Cerebellar nuclear complex (tissue), 1 donor: ENCODE data around the gene TUFT1.

Experiments
- DNase-seq, 2 experiments: peaks; one replicate each; lab custom pipeline; 2025; lab: John Stamatoyannopoulos, UW

TUFT1 gene

GRCh38 chr1:151537112-151537511 lies 3.0 kb upstream of the TUFT1 start:
- no peak for DNase-seq

DNA sequence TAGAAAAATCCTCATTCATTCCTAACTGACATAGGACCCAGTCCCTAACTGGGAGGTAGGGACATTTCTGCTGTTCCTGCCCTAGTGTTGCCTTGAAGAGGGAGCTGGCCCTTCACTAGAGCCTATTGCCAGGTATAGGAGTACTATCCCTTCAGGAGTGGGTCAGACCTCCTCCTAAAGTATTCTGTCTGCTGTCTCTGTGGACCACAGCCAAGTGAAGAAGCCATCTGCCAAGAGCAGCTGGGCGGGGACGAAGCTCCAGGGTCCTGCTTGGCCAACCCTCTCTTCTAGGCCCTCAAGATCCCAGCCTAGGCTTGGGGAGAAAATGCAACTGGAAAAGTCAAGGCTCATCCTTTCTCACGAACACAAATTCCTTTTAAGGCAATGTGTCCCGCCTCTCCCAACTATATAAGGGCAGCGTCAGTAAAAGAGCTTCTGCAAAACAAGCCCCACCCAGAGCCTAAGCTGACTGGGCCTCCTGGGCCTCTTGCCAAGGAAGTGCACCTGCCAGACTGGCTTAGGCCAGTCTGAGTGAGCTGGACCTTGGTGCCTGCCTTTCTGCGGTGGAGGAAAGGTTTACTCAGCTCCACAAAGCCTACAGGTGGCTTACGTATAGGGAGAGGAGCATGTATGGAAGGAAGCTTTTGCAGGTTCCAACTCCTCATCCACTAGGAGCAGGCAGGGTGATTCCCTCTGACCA lies 638 bp upstream of the TUFT1 start:
- peak; percentile 34 to 51 for DNase-seq

GRCh38 chr1:151540982-151541377 lies 871 bp downstream of the TUFT1 start:
- DNase-seq, result no peak

- DNase-seq, result no peak
Measured at GRCh38 chr1:151541752-151542151, 1.6 kb downstream of the TUFT1 start.

DNA sequence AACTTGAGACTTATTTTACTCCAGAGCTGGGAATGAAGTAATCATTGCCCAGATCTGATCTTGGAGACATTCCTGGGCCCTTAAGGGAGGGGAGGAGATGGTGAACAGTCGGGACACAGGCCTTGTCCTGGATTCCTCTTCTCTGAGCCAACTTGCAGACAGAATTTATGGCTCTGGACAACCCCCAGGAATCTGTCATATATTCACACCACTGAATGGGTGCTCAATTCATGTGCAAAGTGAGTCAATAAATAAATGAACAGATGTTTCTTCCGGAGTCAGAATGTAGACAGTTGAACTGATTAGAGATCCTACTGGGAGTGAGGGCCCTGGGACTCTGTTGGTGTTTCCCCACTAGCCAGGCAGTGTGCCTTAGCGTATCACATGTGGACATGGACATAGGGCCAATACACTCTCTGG lies 2.6 kb downstream of the TUFT1 start:
- DNase-seq, result no peak

DNA sequence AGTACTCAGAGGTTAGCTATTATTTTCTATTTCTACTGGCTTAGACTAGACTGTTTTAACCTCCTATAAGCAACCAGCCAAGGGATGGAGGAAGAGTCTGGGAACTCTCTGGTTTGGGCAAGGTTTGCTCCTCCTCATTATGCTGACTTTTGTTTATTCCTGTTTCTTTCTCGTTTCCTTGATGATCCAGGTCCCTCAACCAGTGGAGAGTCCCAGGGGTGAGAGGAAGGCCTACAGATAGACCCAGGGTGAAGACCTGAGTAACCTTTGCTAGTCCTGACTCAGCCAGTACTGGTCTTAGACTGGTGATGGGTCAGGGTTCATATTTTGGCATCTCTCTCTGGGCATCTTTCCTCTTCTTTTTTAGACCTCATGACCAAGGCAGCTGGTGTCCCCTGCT lies 5.4 kb downstream of the TUFT1 start:
- no peak for DNase-seq

- no peak for DNase-seq
Measured at GRCh38 chr1:151546011-151546925, 6.2 kb downstream of the TUFT1 start.

DNA sequence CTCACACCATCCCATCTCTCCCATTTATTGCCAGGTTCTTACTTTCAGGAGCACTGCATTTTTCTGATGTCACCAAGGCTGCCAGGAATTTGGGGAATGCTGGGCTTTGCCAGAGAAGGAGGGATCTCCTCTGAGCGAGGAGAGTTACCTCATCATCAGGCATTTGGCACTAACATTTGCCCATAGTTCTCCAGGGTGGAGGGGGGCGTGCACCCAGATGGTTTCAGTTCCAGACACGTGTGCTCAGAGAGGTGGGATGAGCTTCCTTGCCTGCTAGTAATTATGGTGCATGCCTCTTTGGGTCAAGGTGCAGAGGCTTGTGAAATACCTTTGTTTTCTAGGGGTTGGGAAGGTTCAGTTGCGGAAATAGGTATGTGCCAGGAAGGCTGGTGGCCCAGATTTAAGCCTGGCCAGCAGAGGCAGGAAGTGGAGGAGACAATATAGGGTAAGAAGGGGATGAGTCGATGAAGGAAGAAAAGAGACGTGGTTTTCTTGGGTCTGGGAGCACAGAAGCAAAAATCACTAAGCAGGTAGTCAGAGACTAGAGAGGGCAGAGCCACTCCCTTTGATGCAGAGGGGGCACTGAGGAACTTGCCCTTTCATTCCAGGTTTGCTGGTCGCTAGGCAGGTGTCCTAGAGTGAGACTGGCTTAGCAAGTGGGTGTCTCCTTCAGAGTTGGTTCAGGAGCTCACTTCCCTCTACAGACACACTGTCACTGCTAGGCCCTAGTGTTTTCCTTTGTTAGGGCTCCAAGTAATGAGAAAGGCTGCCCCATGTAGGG lies 7.2 kb downstream of the TUFT1 start:
- no peak for DNase-seq

GRCh38 chr1:151547900-151548230 lies 7.8 kb downstream of the TUFT1 start:
- DNase-seq, result no peak

GRCh38 chr1:151549199-151549598 lies 9.1 kb downstream of the TUFT1 start:
- DNase-seq, result no peak

DNA sequence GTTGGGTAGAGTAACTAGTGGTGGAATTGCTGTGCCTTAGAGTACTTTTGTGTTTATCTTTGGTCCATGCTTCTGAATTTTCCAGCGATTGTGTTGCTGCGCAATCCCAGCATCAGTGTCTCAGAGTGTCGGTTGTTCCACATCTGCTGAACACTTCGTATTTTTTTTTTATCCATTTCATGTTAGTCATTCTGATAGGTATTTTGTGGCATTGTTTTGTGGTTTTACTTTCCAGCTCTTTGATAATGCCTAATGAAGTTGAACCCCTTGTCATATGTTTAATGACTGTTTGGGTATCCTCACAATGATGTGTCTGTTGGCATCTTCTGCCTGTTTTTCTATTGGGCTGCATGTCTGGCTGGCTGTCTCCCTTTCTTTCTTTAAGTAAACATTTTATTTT lies 13.6 kb downstream of the TUFT1 start:
- DNase-seq, result no peak

DNA sequence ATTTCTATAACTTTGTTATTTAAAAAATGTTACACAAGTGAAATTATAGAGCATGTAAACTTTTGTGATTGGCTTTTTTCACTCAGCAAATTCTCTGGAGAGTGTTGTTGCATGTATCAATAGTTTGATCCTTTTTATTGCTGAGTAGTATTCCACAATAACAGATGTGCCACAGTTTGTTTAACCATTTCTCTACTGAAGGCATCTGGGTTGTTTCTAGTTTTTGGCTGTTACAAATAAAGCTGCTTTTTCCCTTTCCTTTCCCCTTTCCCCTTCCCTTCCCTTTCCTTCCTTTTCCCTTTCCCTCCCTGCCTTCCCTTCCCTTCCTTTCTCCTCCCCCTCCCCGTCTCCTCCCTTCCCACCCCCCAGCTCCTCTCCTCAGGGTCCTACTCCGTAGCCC lies 15.9 kb downstream of the TUFT1 start:
- DNase-seq, result no peak

DNA sequence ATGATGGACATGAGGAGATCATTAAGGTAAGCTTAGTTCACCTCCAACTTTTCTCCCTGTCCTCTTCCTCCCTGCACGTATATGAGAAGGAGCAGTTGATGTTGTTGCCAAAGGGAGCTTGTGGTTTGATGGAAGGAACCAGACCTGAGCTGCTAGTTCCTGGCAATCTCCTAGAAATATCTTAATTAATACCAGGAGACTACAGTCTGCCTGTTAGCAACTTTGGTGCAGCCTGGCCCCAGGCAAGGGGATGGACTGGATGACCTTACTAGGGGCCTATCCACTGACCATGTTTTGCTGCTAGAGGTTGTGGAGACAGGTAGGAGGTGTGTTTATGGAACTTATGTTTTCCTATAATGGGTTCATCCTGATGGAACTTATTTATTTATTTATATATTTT lies 22.6 kb downstream of the TUFT1 start:
- no peak for DNase-seq

GRCh38 chr1:151563376-151563775 lies 23.3 kb downstream of the TUFT1 start:
- no peak for DNase-seq

- DNase-seq, result no peak
Measured at GRCh38 chr1:151565502-151566189, 25.5 kb downstream of the TUFT1 start.

DNA sequence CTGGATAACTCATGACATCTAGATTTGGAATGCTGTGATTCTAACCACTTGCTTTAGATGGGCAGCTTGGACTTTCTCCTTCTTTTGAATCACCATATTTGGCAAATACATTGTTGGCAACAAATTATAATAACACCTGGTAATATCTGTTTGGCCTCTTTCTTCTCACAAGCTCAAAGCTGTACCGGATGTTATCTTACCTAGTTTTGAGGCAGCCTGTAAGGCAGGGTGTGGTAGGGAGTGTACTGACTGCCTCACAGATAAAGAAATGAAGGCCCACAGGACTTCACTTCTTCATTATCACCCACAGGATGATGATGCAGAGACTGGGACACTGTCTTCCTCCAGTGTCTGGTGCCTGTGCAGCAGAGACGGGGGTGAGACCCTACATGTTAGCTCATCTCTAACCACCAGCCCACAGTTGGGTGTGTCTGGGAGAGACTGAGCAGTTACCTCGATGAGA lies 28.5 kb downstream of the TUFT1 start:
- DNase-seq, result no peak

DNA sequence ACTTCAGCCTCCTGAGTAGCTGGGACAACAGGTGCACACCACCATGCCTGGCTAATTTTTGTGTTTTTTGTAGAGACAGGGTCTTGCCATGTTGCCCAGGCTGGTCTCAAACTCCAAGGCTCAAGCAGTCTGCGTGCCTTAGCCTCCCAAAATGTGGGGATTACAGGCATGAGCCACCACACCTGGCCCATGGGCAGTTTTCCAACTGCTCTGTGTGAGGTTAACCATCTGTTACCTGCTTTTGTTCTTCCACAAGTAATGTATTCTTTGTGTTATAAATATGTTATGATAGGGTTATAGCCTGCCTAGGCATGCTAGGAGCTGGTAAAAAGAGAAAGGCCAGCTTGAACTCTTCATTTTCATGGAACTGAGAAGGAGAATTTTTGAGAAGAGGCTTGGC lies 30.7 kb downstream of the TUFT1 start:
- no peak for DNase-seq

DNA sequence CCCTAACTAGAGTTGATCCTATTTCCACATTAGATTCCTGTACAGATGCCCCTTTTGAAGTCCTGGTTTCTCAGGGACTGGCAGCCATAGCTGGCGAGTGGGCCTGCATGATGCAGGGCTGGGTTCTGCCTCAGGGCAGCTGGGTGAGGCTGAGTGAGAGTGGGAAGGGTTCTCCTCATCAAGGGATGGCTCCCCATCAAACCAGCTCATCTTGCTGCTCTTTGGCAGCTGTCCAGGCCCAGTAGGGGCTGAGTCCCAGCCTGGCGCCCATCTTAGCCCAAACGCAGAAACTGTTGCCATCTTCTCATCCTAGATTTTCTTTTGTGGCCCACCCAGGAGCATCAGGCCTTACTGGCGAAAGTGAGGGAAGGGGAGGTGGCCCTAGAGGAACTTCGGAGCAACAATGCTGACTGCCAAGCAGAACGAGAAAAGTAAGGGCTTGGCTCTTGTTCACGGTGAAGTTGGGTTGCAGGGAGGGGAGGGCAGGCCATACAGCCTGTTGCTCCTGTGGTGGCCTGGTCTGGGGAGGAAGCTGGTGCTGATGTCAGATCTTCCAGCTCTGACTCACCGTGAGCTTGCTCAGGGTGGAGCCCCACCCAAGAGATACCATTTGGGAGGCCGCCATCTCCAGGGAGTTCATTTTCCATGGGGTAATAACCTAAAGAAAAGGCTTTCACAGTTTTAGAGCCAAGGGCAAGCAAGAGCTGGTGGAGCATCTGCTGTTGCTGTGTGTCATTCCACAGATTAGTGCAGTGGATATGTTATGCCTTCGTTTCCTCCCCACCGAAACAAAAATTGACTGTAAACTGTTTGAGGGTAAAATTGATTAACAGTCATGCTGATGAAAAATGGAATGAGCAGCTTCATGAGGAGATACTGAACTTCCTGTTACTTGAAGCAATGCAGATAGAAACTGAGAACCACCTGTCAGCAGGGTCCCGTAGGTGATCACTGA lies 34.7 kb downstream of the TUFT1 start:
- no peak for DNase-seq

DNA sequence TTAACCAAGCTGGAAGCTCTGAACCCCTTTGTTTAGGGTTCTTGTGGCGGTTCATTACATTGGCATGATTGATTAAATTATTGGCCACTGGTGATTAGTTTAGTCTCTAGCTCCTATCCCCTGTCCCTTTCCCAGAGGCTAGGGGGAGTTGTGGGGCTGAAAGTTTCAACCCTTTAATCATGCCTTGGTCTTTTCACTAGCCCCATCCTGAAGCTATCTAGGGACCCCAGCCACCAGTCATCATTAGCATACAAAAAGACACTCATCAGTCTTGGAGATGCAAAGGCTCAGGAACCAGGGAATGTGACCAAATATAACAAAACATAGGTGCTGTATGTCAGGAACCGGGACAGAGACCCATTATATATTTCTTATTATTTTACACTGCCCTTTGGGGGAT lies 37.1 kb downstream of the TUFT1 start:
- no peak for DNase-seq

DNA sequence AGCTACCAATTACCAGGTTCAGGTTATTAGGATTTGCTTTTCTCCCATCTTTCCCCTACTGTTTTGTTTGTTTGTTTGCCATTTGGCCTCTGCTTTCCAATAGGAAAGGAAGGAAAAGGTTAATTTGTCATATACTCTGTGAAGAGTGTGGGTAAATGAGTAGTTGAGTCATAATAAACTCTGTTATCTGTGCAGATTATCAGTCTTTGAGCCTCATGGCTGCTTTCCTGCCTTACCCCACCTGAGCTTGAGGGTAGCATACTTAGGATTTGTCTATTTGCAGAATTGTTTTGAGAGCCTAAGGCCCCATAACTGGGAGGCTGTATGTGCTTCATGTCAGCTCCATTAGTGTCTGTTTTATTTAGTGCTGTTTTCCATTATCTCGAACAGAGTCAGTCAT lies 38.8 kb downstream of the TUFT1 start:
- DNase-seq, result no peak
